Endothelial cell of hepatic sinusoid (primary cell): ENCODE measurements around the gene AQP6.

Experiments
- in situ Hi-C: cut with HindIII; loops from 2 replicates; pipeline ENCODE4 v1.10.0; 2017; ENCODE audit warnings: low sequenced_read_pairs

AQP6 gene, protein sequence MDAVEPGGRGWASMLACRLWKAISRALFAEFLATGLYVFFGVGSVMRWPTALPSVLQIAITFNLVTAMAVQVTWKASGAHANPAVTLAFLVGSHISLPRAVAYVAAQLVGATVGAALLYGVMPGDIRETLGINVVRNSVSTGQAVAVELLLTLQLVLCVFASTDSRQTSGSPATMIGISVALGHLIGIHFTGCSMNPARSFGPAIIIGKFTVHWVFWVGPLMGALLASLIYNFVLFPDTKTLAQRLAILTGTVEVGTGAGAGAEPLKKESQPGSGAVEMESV

DNA sequence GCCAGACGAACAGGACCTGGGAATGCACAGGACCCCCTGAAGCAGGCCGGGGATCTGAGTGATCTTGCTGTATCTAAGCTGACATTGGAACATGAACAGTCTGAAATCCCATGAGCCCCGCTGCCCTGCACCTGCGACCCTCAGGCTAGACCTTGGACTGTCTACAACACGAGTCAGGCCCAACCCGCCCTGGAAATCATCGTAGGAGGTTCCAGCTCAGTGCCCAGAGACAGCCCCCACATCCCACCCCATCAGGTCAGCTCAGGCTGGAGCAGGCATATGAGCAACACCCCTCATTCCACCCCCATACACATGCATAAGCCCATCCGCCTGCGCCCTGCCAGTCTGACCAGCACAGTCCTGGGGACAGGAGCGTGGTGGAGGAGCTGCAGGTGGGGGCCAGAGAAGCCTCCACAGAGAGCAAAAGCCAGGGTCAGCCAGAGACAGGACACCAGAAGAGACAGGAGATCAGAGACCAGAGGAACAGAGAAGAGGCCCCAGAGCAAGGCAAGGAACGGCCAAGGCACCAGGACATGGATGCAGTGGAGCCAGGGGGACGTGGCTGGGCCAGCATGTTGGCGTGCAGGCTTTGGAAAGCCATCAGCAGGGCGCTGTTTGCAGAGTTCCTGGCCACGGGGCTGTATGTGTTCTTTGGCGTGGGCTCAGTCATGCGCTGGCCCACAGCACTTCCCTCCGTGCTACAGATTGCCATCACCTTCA is at the start of gene AQP6:
Gene AQP6 (plus strand): TSS at position 307 of the 720 bp plus-strand sequence. CDS start 227 bp downstream, at position 534.
- in situ Hi-C loops = no loop called here

DNA sequence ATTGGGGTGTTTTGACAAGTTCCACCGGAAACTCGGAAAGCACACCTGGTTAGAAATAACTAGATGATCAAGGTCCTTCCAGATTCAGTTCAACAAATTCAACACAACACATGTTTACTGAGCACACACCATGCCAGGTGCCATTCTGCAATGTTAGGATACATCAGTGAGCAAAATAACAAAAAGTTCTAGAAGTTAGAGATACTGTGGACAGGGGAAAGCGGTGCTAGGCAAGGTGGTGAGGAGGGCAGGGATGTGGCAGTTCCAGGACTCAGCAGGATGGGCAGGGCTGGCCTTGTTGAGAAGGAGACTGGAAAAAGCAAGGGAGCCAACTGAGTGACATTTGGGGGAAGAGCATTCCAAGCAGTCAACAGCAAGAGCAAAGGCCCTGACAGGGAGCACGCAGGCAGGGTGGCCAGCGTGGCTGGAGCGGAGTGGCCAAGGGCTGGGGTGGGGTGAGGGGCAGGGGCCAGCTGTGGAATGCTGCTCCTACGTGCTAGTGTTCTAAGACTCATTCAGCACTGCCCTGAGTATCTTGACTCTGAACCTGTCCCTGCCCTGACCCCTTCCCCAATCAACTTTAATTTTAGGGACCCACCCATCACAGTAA is 49.6 kb upstream of the AQP6 start:
- in situ Hi-C loops = no loop called here

DNA sequence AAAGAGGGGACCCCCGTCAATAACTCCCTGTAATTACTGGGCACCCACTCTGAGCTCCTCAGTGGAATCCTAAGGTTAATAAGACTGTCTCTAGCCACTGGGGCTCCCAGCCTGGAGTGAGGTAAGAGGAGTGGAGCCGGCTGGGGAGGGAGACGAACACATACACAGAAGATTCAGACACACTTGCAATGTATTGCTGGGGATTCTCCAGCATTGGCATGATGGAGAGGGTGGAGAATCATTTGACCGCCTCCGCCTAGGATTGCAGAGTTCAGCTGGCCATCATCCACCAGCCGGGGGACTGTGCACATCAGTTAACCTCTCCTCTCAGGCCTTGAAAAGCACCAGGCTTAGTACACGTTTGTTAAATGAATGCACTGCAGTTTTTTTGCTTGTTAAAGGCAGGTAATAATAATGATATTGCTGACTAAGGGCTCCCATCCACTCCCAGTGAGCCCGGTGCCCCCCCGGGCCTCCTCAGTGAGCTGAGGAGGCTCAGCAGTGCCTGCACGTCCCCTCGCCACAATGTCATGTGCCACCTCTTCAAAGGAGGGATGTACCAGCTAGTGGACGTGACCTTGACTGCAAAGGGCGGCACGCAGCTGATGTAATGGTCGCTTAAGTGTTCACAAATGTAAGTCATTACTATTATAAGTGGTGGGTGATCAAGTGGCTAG is 48.7 kb upstream of the AQP6 start:
- in situ Hi-C loops = no loop called here

DNA sequence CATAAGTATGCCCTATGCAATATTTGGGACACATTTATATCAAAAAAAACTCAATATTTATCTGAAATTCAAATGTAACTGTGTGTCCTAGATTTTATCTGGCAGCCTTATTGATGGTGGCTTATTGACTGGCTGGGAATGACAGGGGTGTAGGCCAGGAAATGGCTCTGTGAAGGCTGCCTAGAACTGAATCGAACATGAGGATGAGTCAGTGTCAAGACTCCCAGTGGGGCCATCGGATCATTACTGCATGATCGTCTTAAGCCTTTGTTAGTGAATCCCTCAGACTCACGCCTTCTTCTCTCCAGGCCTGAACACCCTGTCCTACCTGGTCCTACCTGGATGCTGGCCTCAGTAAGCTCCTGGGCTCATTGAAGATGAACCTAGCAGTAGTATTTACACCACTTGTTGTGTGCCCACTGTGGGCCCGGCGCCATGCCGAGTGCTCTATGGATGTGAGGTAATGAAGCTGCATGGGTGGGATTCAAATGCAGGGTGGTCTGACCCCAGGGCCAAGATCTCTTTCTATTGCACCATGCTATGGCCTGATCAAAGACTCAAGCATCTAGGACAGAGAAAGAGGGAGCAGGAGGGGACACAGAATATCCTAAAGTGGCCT is 48.0 kb upstream of the AQP6 start:
- in situ Hi-C loops = no loop called here

DNA sequence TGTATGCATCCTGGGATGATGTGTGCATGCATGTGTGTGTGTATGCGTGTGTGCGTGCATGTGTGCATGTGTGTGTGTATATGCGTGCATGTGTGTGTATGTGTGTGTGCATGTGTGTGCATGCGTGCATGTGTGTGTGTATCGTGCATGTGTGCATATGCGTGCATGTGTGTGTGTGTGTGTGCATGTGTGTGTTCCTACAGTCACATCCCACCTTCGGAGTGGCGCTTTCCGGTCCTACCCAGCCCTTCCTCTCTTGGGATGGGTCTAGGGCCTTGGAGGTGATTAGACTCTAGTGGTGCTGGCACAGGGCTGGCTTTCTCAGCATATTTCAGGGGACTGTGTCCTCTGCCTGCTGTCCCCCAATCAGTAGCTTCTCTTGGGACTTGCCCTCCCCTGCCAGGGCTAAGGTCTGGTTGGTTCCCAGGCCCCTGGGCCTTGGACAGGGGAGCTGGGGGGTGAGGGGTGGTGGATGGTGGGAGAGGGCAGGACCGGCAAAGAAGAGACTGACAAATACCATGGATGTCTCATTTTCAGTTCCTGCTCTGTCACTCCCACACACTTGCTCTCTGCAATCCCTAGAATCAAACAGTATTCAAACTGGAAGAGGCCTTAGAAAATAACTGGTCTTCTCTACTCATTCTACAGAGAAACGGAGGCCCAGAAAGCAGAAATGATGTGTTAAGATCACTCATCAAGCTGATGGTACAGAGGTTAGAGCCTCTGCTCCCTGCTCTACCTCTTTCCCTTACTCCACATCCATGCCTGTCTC is 47.1 kb upstream of the AQP6 start:
- in situ Hi-C loops = no loop called here

DNA sequence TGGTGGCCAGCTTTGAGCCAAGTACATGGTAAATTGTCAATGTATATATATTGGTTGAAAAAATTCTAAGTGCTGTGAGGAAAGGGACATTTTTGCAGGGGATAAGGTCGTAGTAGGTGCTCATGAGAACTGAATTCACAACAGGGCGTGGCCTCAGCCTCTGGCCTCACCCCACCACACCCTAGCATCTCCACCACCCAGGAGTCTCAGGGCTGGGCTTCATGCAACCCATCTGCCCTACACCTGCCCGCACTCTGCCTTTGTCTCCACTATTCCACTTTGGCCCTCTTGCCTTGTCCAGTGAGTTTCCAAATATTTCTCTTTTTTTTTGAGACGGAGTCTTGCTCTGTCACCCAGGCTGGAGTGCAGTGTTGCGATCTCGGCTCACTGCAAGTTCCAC is 44.3 kb upstream of the AQP6 start:
- in situ Hi-C loops = no loop called here

DNA sequence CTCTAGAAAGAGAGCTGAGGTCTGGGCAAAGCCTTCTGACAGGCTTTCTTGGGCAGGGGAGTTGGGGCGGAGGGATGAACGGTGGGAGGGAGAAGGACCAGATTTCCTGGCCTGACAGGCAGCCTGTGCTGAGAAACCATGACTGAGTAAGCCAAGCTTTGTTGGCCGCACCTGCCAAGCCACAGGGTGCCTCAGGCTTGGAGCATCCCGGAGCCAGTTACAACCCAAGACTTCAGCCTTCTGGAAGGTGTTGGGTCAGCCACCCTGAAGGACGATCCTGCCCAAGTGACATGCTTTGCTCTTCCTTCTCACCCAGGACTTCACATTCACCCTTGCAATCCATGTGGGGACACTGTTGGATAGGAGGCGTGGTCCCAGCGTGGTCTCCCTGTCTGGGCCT is 43.2 kb upstream of the AQP6 start:
- in situ Hi-C loops = no loop called here

DNA sequence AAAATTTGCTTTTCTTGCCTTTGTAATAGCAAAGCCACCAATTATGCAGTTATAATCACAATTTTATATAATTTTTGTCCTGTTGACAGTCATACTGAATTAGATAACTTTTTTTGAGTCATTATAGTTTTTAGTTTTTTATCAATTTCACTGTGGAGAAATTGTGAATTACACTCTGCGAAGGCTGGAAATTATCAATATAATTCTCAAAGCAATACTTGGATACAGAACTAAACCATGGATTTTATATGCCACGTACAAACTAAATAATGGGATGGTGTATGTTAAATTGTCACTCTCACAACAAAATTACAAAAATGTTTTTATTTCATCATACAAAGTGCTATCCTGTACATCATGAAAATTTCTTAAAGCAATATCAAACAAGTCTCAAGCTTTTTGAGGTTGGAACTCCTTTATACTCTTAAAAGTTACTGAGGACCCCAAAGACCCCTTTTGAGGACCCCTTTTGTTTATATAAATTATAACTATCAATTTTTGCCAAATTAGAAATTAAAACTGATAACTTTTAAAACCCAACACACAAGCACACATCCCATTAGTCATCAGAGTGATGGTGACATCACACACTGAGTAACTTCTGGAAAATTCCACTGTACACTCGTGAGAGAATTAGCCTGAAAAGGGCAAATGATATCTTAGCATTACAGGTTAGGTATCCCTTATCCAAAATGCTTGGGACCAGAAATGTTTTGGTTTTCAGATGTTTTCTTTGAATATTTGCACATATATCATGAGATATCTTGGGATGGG is 42.0 kb upstream of the AQP6 start:
- in situ Hi-C loops = no loop called here

DNA sequence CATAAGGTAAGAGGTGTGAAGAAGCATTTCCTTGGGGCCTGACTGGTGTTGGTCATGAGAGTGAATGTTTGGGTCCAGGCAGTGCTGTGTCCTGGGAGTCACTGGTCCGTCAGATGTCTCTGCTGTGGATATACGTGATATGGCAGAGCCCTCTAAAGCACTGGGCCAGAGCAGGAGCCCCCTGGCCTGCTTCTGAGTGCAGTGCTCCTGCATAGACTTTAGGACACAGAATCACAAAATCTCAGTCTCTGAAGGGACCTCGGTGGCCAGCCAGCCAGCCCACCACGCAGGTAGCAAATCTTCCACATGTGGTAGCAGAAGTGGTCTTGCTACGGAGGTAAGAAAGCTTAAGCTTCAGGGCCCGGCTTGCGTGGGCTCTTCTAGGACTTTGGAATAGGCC is 40.7 kb upstream of the AQP6 start:
- in situ Hi-C loops = no loop called here

DNA sequence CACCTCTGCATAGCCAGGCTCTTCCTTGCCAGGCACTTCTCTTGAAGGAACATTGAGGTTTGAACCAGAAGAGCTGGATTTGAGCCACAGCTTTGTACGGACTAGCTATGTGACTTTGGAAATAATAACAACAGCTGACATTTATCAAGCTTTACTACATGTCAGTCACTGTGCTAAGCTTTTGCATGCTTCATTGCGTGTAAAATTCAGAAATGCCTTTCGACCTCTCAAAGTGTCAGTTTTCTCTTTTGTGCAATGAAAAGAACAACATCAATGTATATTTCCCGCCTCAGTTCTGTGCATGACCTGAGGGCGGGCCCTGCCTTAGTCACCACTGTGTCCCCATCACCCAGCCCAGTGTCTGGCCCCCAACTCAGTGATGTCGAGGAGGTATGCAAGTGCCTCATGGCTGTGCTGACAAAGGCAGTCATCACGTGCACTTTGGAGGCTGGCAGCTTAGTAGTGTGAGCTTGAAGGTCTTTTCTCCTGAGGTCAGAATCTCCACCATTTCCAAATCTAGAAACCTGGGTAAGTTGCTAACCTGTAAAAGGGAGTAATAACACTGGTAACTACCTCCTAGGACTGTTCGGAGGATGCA is 40.1 kb upstream of the AQP6 start:
- in situ Hi-C loops = no loop called here

DNA sequence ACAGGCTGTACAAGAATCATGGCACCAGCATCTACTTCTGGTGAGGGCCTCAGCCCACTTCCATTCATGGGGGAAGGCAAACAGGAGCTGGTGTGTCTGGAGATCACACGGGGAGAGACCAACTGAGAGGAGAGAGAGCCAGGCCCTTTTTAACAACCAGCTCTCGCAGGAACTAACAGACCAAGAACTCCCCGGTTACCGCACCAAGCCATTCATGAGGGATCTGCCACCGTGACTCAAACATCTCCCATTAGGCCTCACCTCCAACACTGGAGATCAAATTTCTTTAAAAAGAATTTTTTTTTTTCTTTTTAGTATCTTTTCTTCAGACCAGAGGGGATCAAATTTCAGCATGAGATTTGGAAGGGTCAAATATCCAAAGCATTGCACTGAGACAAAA is 39.0 kb upstream of the AQP6 start:
- in situ Hi-C loops = no loop called here

DNA sequence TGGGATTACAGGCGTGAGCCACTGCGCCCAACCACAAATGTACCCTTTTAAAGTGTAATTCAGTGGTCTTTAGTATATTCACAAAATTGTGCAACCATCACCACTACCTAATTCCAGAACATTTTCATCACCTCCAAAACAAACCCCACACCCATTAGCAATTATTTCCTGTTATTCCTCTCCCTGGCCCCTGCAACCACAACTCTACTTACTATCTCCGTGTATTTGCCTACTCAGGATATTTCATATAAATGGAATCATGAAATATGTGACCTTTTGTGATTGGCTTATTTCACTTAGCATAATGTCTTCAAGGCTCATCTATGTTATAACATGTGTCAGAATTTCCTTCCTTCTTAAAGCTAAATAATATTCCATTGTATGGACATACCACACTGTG is 38.2 kb upstream of the AQP6 start:
- in situ Hi-C loops = no loop called here

DNA sequence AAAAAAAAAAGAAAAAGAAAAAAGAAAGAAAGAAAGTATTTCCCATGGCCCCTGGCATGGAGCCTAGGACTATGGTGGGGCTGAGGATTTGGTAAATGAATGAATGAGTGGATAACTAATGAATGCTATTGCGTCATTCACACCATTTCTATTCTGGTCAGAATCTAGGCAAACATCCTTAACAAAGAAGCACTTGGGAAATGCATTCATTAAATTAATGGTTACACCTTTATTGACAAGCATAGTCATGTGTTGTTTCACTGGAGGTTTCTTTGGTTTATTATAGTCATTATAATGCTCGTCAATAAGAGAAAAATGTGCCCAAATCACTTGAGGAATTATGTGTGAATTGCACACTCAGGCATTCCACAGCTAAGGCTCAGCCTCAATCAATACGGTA is 35.8 kb upstream of the AQP6 start:
- in situ Hi-C loops = no loop called here

DNA sequence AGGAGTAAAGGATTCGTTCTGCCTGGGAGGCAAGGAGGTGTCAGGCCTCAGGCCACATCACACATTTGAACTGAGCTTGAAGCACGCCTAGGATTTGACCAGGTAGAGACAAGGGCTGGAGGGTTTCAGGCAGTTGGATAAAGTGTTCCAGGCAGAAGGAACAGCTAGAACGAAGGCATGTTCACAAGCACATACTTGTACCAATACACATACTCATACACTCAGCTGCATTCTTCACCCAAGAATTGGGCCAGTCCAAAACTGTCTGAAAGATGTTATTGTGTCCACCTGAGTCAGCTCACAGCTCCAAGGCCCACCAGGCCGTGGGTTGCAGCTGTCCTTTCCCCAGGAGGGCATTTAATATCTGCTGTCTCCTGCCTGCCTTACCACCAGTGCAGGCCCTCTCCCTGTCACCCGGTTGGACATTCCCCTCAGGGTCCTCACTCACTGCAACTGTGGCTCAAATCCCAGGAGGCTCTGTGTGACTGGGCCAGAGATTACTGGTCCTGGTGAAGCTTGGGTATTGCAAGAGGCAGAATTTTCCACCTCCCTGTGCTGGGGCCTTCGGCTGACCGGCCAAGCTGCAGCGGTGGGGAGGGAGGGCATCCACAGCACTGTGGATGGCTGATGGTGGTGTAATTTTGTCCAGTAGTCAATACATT is 35.0 kb upstream of the AQP6 start:
- in situ Hi-C loops = no loop called here

DNA sequence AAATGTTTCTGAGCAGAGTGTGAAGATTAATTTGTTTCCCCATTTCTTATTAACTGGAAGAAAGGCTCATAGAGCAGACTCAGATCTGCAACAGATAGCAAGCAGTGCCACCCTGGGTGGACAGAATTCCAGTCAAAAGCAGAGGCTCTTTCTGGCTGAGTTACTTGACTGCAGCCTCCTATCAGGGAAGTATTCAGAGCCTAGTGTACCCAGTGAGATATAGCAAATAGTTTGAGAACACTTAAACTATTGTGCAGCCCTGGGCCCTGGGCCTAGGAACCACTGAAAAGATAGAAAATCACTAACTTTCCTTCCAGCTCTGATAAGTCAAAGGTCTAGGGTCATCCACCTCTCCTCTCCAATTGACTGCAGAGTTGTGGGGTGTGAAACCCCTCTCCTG is 33.4 kb upstream of the AQP6 start:
- in situ Hi-C loops = no loop called here

DNA sequence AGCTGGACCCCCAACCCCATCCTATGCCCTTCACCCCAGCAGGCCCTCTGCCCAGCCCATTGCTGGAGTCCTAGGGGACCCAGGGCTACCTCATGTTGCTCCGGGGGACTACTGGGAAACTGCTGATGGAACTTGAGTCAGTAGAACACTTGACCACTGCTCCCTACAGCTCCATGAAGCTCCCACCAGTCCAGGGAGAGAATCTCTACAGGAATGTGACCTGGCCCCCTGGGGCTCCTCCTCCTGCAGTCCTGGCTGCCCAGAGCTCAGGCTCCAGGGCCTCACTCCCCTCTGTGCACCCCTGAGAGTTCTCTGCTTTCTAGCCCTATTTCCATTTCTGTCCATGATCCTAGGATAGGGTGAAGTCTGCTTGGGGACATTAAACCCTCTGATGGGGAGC is 33.0 kb upstream of the AQP6 start:
- in situ Hi-C loops = loop anchor here (5.0 kb wide), 2 partner anchors 68 to 72 kb away; no protein-coding TSS in a partner anchor

DNA sequence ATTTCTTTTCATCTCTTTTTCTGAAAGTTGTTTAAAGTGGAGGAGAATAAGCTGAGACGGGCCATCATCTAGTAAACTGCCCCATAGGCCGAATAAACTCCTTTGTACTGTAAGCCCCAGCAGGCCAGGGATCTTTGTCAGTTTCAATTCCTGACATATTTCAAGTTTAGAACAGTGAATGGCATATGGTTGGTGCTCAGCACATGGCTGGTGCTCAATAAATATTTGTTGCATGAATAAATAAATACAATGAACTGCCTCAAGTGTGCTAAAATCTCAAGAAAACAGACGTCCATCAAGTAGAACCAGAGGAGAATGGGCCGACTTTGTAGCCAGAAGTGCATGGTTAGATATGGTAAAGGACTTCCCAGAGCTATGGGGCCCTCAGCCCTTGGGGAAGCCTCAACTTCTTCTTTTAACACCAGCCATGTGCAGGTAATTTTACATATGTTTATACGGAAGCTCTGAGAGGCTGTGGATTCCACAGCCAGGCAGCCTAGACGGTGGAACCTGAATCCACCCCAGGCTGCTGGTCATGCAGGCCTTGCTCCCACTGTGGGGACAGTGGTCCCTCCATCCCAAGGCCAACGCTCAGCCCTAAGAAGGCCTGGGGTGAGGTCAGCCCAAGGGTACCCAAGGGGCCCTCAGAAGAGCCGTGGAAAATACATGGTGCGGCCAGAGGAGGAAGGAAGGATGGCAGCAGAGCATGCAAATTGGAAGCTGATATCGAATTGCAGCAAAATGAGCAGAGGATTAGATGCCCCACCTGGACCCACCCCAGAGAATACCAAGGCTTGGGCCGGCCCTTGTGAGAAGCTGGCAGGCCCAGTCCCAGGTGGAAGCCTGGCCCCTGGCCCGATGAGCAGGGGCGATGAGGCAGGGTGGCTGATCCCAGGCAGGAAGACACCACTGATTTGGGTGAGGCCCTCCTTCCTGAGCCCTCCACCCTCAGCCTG is 30.9 kb upstream of the AQP6 start:
- in situ Hi-C loops = loop anchor here (5.0 kb wide), 2 partner anchors 65 to 75 kb away; no protein-coding TSS in a partner anchor
